GM21723 (cell line): ENCODE measurements around the gene TTC34.

Experiments
- ATAC-seq: cut with Tn5 transposase; IDR thresholded peaks from one replicate; pipeline ENCODE4 v1.9.1; 2021; ENCODE audit warnings: mild to moderate bottlenecking, moderate library complexity; ENCODE audit not compliant: unreplicated experiment

The TTC34 gene

DNA sequence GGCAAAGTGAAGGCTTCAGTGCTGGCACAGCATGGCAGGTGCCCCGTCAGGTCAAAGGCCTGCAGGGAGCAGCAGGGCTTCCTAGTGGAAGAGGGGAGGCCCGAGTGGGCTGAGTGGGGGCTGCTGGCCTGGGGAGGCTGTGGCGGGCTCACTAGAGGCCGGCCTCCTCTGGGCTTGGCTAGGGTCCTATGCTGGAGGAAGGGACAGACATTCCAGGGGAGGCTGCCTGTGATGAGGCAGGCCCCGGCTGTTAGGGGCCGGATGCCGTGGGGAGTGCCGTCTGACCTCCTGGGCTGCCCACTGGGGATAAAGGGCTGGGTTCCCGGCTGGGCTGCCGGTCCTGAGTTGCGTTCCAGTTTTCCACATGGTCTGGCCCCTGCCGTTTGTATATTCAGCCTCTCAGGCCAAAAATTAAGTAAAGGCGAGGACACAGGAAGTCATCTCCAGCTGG lies 193.8 kb downstream of the TTC34 start:
- no peak for ATAC-seq

DNA sequence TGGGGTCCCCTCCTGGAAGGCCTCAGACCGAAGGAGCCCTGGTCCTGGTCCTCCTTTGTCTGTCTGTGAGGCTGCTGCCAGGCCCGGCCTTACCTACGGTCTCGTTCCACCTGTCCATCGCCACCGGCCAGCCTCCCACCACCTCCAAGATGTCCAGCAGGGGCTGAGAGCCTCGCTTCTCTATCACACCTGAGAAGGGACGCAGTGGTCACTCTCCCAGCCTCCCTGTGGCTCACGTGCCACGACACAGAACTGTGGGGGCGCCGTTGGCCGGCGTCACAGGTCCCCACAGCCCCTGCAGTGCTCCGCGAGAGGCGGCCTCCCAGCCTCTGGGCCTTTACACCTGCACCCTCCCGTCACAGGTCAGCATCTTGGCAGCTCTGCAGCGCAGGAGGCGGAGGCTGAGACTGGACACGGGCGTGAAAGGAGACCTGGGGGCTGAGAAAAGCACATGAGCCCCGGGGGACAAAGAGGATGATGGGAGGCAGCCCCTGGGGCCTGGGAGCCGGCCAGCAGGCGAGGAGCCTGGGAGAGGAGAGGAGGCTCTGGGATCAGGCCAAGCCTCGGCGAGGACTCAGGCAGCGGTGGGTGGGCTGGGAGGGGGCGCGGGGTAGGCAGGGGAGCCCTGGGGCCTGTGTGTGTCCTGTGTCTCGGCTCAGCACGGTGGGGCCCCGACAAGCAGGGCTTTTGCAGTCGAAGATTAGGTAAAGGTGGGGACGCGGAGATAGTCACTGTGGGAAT lies 194.4 kb downstream of the TTC34 start:
- ATAC-seq, result no peak

DNA sequence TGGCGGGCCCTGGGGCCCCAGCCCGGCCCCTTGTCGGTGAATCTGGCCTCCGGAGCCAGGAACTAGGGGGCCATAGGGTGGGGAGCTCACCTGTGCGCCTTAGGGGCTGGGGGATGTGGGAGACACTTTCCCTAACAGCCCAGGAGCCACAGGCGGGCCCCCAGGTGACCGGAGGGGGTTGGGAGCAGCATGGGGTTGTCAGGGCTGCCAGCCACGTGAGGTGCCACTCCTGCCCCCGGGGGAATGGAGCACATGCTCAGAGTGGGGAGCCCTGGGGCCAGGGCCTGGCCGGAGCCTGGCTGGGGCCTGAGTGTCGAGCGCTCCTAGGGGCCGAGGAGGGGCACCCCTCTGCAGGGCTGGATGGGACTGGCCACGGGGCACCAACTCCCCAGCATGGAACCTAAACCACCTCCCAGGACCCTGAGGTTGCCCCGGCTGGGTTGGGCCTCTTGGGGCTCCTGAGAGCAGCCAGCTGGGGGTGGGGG lies 195.1 kb downstream of the TTC34 start:
- ATAC-seq, result no peak

DNA sequence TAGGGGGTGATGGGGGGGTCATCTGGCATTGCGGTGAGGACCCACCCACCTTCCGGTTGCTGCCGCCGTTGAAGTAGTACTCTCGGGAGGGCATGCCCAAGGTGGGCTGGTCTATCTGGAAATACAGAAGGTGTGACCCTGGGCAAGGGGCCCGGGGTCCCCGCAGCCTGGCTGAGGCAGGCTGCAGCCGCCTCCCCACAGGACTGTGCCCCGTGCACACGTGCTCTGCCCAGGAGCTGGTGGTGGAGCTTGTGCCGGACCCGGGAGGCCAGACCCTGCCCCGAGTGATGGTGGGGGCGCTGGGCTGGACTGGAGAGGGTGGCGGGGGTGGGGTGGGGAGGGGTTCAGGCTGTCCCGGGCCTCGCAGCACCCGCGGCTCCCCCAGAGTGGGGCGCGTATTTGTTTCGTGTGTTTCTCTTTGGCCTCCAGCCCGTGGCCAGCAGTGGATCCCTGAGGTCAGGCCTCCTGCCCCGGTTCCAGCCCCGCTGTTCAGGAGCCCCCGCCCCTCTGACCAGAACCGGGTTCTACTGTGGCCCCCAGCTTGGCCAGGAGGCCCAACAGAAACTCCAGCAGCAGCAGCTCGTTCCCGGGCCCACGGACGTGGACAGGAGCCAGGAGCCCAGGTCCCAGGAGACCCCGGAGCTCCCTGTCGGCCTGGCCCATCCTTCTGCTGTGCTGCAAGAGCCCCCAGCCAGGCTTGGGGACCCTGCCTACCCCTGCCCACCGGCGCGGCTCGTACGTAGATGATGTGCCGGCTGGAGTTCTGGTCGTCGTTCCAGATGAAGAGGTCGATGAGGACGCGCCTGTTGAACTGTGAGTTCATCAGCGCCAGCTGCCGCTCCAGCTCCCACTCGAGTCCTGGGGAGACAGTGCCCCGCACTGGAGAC lies 195.7 kb downstream of the TTC34 start:
- ATAC-seq, result no peak

DNA sequence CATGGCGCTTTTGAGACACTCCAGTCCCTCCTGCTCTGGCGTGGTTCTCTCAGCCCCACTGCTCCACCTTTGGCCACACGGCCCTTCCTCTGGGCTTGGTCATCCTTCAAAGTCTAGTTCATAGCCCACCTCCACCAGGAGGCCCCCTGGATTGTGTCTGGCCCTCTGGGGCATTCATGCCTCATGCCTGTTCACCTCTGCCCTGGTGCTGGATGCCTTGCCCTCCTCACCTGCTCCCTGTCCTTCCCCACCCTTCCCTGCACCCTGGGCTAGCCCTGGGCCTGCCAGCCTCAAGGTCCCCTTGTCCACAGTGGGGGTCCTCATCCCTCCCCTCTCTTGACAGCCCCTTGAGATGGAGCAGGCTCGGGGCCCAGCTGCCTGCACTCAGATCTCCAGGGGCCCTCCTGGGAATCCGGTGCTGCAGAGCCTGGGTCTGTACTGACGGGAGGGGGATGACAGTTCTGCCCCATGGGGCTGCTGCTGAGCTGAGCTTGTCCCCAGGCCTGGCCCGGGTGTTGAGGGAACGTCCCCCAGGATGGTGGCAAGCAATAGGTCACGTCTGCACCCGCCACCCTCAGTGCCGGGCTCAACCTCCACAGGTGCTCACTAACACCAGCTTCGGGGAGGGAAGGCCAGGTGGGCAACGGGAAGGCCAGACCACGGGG lies 196.5 kb downstream of the TTC34 start:
- ATAC-seq, result no peak

DNA sequence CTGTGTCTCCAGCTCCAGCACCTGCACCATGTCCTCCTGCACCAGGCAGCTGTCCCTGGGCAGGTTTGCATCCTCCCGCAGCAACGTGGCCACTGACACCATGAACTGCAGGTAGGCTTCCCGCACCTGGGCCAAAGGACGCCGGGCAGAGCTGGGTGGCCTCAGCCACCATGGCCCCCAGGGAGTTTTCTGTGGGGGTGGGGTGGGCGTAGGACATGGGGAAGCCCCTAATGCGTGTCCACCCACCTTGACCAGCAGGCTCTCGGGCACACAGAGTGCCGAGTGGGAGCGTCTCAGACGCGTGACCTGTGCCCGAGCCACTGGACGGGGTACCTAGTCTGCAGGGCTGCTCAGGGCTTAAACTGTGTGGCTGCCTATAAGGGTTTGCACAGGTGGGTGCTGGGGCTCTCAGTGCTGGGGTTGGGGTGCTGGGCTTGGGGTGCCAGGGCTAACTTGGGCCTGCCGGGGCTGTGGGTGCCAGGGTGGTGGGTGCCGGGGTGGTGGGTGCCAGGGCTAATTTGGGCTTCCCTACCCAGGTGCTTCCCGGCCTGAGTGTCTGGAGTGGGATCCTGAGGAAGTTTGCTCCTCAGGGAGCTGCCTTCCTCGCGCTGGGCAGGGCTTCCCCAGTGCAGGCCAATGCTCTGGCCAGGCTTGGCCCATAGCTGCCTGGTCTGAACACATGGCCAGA lies 197.2 kb downstream of the TTC34 start:
- ATAC-seq, result no peak

DNA sequence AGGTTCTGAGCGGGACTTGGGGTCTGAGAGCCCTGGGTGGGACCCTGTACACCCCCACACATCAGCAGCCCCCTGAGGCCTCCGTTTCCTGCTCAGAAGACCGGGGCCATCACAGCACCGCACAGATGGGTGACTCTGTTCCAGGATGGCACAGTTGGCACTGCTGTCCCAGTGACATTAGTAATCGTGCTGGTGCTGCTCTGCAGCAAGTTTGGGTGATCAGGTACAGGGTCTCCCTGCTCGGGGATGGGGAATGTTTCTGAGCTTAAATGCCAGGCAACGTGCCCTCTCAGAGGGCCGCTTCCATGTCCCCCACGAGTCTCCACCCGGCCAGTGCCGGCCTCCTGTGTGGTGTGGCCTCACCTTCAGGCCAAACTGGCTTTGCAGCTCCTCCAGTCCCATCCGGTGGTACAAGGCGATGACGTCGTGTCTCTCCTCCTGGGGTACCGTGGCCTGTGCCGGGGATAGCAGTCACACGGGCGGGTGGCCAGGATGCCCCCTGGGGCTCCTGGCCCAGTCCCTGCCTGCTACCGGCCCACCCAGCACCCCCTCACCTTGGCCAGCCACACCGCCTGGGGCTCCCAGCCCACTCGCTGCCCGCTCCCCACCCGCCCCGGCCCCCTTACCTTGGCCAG lies 197.9 kb downstream of the TTC34 start:
- ATAC-seq, result no peak

DNA sequence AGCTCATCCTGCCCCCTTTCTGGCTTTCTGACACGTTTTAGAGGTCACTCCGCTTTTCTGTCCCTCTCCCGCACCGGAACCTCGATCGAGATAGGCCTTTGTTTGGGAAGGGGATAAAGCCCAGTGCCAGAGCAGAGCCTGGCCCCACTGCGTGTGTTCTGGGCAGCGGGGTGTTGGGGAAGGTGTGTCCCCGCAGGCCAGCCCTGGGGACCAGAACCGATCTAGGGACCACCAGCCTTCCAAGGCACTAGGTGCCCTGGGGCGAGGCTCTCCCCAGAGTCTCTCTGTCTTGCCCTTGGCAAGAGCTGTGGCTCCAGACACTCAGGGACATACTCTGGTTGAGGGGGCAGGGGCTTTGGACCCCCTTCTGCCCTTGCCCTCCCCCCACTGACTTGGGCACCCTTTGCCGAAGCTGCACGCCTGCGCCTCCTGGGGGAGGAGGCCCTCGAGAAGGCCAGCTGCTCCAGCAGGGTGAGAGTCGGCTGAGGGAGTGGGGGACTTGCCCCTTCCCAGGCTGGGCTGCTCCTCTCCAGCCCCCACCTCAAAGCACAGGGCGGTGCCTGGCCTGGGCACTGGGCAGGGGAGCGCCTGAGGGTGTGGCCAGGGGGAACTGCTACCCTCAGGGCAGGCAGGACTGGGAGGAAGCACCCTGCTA lies 198.5 kb downstream of the TTC34 start:
- ATAC-seq, result no peak

DNA sequence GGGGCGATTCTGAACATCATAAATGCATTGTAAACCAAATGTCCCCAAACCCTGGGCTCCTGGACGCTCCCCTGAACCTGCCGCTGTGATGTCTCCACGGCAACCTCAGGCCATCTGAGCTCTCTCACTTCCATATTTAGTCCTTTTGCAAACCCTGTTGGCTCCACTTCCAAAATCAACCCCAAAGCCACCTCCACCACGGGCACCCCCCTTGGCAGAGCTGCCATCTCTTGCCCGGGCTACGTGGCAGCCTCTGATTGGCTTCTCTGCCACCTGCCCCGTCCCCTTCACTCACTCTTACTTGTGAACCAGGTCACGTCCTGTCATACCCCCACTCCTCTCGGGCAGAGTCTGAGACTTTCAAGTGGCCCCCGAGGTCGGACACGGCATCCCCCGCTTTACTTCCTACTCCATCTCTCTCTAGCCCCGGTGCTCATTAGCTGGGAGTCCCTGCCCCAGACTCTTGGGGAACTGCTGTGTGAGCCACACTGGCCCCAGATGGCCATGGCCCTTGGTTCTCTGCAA lies 199.1 kb downstream of the TTC34 start:
- no peak for ATAC-seq

DNA sequence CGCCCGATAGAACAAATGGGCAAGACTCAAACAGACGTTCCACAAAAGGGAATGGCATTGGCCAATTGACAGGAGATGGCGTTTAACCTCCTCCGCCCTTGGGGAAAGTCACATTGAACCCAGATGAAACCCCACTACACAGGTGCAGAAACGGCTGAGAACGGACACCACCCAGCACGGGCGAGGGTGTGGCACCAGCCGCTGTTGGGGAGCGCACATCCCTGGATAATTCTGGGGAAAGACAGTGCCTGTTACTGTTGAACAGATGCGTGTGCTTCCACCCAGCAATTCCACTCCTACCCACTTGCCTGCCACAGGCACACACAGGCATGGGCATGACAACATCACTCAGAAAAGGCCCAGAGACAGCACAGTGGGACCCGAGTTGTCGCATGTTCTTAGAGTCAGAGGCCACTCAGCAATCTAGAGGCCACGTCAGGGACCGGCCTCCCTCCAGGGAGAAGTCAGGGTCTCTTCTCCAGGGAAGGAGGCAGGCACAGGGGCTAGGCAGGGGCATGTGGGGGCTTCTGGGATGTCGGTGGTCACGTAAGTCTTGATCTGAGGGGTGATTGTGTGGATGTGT lies 199.7 kb downstream of the TTC34 start:
- ATAC-seq, result no peak

DNA sequence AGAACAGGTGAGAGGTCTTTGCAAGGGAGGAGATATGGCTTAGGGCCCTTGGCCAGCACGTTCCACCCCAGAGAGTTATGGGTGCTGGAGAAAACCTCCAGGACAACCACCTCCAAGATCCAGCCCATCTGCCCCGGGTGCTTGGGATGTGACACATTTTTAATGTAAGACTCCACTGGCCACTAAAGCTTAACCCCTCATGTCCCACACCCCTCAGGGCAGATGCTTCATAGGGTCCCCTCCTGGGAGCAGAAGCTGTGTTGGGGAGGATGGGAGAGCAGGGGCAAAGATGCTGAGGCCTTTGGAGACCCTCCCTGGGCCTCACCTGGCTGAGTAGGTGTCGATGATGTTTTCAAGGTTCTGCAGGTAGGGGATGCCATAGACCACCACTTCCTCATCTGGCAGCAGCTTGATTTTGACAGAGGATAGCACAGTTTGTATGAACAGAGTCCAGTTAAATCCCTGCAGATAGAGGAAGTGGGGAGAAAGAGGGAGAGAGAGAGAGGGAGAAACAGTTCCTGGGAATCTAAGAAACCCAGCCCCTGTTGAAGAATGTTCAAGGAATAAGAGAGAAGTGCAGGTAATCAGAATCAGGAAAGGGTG lies 203.1 kb downstream of the TTC34 start:
- ATAC-seq, result no peak

DNA sequence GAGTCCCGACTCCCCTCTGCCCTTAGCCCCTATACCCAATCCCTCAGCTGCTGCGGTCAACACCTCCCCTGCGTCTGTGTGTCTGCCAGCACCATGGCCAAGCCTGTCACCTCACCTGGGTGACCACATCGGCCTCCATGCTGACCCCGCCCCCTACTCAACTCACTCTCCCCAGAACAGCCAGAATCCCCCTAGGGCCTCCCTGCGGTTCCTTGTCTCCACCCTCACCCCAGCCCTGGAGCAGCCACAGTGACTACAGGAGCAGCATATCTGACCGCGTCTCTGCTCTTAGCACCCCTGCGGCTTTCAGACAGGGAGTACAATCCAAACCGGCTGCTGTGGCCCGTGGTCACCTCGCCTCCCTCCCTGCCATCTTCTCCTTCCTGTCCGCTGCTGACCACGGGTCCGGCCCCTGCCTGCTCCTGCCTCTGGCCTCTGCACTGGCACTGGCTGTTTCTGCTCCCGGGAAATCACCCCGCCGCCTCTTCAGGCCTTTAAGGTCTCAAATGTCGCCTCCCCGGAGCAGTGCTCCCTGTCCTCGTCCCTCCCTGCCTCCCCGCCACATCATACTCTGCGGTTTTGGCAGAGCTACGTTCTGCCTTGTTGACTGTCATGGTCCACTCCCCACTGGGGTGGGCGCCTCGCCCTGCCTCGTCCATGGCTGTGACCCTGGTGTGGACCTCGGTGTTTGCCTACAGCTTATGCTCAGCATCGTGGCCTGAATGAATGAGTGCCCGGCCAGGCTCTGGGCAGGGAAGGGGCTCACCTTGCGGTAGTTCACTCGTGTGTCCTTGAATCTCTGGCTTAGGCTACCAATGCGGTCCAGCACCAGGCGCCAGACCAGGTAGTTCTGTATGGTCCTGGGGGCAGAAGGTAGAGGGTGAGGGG lies 203.8 kb downstream of the TTC34 start:
- ATAC-seq, result no peak

DNA sequence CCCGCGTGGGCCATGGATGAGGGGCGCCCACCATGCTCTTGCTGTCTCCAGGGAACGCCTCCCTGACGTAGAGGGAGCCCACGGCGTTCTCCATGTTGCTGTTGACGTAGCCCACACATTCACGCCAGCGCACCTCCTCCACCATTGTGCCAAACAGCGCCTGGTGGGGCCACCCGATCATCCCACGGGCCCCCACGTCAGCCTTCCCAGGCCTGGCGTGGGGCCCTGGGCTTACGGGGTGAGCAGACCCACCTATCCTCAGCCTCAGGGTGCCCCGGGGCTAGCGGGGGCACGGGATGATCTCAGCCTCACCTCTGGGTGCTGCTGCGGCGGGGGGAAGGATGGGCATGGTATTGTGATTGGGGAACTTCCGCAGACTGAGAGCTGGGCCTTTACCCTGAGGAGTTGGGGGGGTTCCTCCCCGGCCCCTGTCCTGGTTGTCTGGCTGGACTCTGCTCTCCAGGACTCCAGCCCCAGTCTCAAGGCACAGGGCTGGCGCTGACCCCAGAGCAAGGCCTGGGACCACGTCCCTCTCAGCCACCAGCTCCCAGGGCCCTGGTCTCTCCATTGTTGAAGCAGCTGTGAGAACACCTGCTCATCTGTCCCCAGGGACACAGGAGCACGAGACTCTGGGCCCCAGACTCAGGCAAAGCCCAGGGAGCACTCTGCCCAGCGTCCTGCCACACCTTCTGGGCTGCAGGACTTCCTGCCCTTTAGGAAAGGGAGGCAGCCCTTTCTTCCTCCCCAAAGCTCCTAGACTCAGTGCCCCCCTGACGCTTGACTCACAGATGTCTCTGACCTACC lies 204.8 kb downstream of the TTC34 start:
- ATAC-seq, result no peak

DNA sequence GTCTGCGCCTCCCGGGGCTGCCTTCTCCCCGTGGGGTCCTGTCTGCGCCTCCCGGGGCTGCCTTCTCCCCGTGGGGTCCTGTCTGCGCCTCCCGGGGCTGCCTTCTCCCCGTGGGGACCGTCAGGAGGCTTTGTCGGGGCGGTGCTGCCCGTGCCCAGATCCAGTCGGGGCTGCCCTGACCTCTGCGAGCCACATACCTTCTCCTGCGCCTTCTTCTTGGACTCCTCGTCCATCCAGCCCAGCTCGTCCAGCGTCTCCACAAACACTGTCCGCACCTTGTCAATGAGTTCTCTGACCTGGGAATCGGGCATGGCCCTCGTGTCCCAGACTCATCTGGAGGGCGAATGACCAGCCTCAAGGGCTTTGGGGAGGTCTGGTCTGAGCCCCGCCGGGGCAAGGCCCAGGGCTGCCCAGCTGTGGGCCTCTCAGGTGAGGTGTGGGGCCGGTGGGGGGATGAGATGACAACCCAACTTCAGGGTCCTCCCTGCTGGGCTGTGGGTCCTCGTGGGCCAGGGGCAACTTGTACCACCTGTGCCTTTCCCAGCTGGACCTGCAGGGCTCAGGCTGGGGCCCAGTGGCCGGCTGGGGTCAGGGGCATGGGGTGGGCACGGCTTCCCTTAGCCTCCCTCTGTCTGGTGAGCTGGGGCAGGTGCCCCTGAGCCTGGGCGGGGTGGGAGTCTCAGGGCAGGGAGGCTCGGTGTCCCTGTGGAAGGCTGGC lies 205.5 kb downstream of the TTC34 start:
- ATAC-seq, result no peak

DNA sequence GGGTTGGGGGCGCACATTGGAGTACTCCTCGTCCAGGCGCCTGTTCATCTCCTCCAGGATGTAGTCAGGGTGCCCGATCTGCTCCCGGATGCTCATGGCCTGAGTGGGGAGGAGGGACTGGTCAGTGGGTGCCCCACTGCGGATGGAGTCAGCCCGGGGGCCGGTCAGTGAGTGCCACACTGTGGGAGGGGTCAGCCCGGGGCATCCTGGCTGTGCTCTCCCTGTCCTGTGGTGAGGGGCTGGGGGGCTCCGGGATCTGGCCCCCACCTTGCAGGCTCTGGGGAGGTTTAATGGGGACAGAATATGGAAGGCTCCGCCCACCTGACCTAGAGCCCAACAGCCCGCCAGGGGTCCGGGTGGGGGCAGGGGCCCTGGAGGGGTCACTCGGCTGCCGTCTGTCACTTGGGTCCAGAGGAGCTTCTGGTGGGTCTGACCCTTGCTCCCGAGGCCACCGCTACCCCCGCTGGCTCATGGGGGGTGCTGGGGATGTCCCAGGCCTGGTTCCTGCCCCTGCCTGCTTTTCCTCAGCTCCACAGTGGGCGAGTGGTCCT lies 206.2 kb downstream of the TTC34 start:
- no peak for ATAC-seq

DNA sequence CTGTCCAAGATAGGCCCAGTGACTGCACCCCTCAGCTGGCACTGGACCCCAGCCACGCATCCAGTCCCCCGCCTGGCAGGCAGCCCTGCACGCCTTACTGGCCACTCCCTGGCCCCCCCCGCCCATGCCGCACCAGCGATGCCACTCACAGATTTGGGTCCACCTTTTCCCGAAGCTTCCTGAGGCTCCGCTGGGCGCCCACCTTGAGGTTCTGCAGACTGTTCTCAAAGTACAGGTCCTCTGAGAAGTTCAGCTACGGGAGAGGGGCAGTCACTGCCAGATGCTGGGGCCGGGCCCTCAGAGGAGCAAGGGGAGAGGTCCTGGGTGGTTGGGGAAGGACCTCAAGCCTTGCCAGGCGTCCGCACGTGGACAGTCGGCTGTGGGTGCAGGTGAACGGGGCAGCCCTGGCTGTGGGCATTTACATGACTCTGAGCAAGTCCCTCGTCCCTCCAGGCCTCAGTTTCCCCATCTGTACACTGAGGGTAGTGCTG lies 206.8 kb downstream of the TTC34 start:
- ATAC-seq, result no peak
